Neural cell (in vitro differentiated cells): ENCODE results near the gene CARD19. TPM values are rescaled to one million over a fixed set of nuclear protein-coding genes. Genes with fewer than 3 reads are reported as not detected.

Experiments used
- H2AFZ ChIP-seq: fragments of 200-600, 300-800 bp; sonication (generic), shearing (Covaris generic); 2 replicates; pipeline ENCODE4 v1.6.0; 2014; ENCODE audit warnings: low read depth, mild to moderate bottlenecking, antibody characterized with exemption, low read length, moderate library complexity
- H3F3A ChIP-seq: fragments of 200-600 bp; shearing (Covaris generic); 2 replicates; pipeline ENCODE4 v1.6.1; 2016; ENCODE audit warnings: mild to moderate bottlenecking, moderate library complexity, mixed read lengths, antibody characterized with exemption, low read length; ENCODE audit not compliant: insufficient read depth, poor library complexity, severe bottlenecking
- H3K27ac ChIP-seq: fragments of 200-600, 300-800 bp; sonication (generic), shearing (Covaris generic); 2 replicates; pipeline ENCODE4 v1.5.1; 2014; ENCODE audit warnings: mild to moderate bottlenecking, low read length, moderate library complexity
- H3K27me3 ChIP-seq: fragments of 300-800, 200-600 bp; sonication (generic), shearing (Covaris generic); 2 replicates; pipeline ENCODE4 v1.6.0; 2014; ENCODE audit warnings: mild to moderate bottlenecking, low read depth, low read length, moderate library complexity; ENCODE audit not compliant: insufficient read depth
- H3K36me3 ChIP-seq: fragments of 300-800, 200-600 bp; sonication (generic), shearing (Covaris generic); 2 replicates; pipeline ENCODE4 v1.5.1; 2014; ENCODE audit warnings: mild to moderate bottlenecking, antibody characterized with exemption, low read length, moderate library complexity; ENCODE audit not compliant: insufficient read depth
- H3K4me2 ChIP-seq: fragments of 300-800, 200-600 bp; sonication (generic), shearing (Covaris generic); 2 replicates; pipeline ENCODE4 v1.6.0; 2014; ENCODE audit warnings: mild to moderate bottlenecking, low read length
- H3K4me3 ChIP-seq: fragments of 300-800, 200-600 bp; sonication (generic), shearing (Covaris generic); 2 replicates; pipeline ENCODE4 v1.5.1; 2014; ENCODE audit warnings: mild to moderate bottlenecking, low read length, moderate library complexity
- H3K79me2 ChIP-seq: fragments of 200-600 bp; shearing (Covaris generic); replicated peaks from 2 replicates; pipeline ENCODE4 v1.6.0; 2014; ENCODE audit warnings: mild to moderate bottlenecking, low read length, moderate library complexity; ENCODE audit not compliant: insufficient read depth
- H3K9ac ChIP-seq: fragments of 300-800, 200-600 bp; sonication (generic), shearing (Covaris generic); 2 replicates; pipeline ENCODE4 v1.6.1; 2016; ENCODE audit warnings: mild to moderate bottlenecking, low read length, mixed read lengths
- H3K9me2 ChIP-seq: fragments of 200-600 bp; shearing (Covaris generic); 2 replicates; pipeline ENCODE4 v1.6.1; 2016; ENCODE audit warnings: mild to moderate bottlenecking, low read length, mixed read lengths; ENCODE audit not compliant: insufficient read depth
- H3K9me3 ChIP-seq: fragments of 200-600, 300-800 bp; sonication (generic), shearing (Covaris generic); 2 replicates; pipeline ENCODE4 v1.6.1; 2016; ENCODE audit warnings: mild to moderate bottlenecking, mixed run types, low read length, moderate library complexity, mixed read lengths
- H4K20me1 ChIP-seq: fragments of 200-600 bp; shearing (Covaris generic); 2 replicates; pipeline ENCODE4 v1.6.1; 2016; ENCODE audit warnings: mild to moderate bottlenecking, mixed run types; ENCODE audit not compliant: insufficient read depth
- EP300 ChIP-seq: fragments of 450-650 bp; conservative IDR thresholded peaks from 2 replicates; pipeline ENCODE4 v1.6.1; 2014; ENCODE audit warnings: antibody characterized with exemption, mild to moderate bottlenecking, moderate library complexity; ENCODE audit not compliant: poor library complexity, severe bottlenecking
- EZH2 ChIP-seq: fragments of 200-600, 300-800 bp; shearing (Covaris generic), sonication (generic); IDR thresholded peaks from 2 replicates; pipeline ENCODE4 v1.6.1; 2014; ENCODE audit warnings: antibody characterized with exemption, low read length, borderline replicate concordance, mild to moderate bottlenecking; ENCODE audit not compliant: insufficient read depth, poor library complexity, severe bottlenecking
- MXI1 ChIP-seq: fragments of 450-650 bp; conservative IDR thresholded peaks from 2 replicates; pipeline ENCODE4 v1.6.1; 2014; ENCODE audit warnings: antibody characterized with exemption, mild to moderate bottlenecking; ENCODE audit not compliant: poor library complexity, severe bottlenecking
- POLR2AphosphoS5 ChIP-seq: IDR thresholded peaks from 2 replicates; pipeline ENCODE4 v1.6.1; 2012
- RAD21 ChIP-seq: fragments of 450-650 bp; conservative IDR thresholded peaks from 2 replicates; pipeline ENCODE4 v1.6.1; 2014; ENCODE audit warnings: antibody characterized with exemption, mild to moderate bottlenecking, moderate library complexity
- REST ChIP-seq: IDR thresholded peaks from 2 replicates; pipeline ENCODE4 v1.6.1; 2012; ENCODE audit warnings: borderline replicate concordance
- SMC3 ChIP-seq: fragments of 450-650 bp; conservative IDR thresholded peaks from 2 replicates; pipeline ENCODE4 v1.6.1; 2014; ENCODE audit warnings: antibody characterized with exemption, mild to moderate bottlenecking, moderate library complexity; ENCODE audit not compliant: poor library complexity
- TAF1 ChIP-seq: IDR thresholded peaks from 2 replicates; pipeline ENCODE4 v1.6.1; 2012; ENCODE audit warnings: low read depth
- polyA plus RNA-seq: library from polyadenylated mRNA; depleted of rRNA; stranded (reverse); fragments of >200 nt; gene quantifications from 2 replicates; pipeline ENCODE4 v1.2.3, GENCODE V29; 2014
- TF ChIP-seq, protein P1 (sequence below): fragments of 450-650 bp; IDR thresholded peaks from 2 replicates; pipeline ENCODE4 v1.5.1; 2014; ENCODE audit warnings: antibody characterized with exemption, mild to moderate bottlenecking, moderate library complexity; ENCODE audit not compliant: poor library complexity, severe bottlenecking

Gene CARD19
- polyA plus RNA-seq, 1 donor from 2014 or later: 66.7 TPM

- Histone ChIP-seq H3K9me2 (no peaks in the 10 kb centered on the region), H3K27ac (no peak overlapping the region), H3K4me2 (peak overlapping the region; percentile 62), H3K36me3 (no peaks in the 10 kb centered on the region), H4K20me1 (no peaks in the 10 kb centered on the region), H3K9me3 (no peaks in the 10 kb centered on the region), H3K9ac (peak overlapping the region; percentile 67), H2AFZ (no peak overlapping the region), H3K79me2 (no peaks in the 10 kb centered on the region), H3K4me3 (peak overlapping the region; percentile 85), H3K27me3 (no peaks in the 10 kb centered on the region), H3F3A (no peaks in the 10 kb centered on the region)
- TF ChIP-seq MXI1 (no peak), REST (no peak), EZH2 (no peak), TAF1 (no peak), POLR2AphosphoS5 (no peak), EP300 (no peak), RAD21 (no peak), SMC3 (no peak)
- TF ChIP-seq, protein P1, sequence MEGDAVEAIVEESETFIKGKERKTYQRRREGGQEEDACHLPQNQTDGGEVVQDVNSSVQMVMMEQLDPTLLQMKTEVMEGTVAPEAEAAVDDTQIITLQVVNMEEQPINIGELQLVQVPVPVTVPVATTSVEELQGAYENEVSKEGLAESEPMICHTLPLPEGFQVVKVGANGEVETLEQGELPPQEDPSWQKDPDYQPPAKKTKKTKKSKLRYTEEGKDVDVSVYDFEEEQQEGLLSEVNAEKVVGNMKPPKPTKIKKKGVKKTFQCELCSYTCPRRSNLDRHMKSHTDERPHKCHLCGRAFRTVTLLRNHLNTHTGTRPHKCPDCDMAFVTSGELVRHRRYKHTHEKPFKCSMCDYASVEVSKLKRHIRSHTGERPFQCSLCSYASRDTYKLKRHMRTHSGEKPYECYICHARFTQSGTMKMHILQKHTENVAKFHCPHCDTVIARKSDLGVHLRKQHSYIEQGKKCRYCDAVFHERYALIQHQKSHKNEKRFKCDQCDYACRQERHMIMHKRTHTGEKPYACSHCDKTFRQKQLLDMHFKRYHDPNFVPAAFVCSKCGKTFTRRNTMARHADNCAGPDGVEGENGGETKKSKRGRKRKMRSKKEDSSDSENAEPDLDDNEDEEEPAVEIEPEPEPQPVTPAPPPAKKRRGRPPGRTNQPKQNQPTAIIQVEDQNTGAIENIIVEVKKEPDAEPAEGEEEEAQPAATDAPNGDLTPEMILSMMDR: no peak
These were observed 37.1 kb downstream of the CARD19 start for GRCh38 chr9:93132946-93133680.

DNA sequence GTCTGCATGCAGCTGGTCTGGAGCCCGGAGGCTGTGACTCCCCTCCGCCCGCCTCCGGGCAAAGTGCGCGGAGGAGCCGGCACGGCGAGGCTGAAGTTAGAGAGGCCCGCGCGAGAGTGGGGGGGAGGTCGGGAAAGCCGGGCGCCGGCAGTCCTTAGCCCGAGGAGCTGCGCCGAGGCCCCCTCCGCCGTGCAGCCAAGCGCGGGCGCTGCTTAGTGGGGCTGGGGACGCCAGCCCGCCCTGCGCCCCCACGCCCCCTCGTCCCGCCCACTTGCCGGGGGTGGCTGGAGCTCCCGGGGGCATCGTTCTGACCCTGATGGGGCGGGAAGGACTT, 37.6 kb downstream of the CARD19 start:
- no peaks in the 10 kb centered on the region for H3K36me3 ChIP-seq
- peak overlapping the region; percentile 67 for H3K9ac ChIP-seq
- no peaks in the 10 kb centered on the region for H4K20me1 ChIP-seq
- no peak overlapping the region for H3K27ac ChIP-seq
- TF ChIP-seq SMC3: no peak
- TF ChIP-seq REST: no peak
- peak overlapping the region; percentile 65 for H2AFZ ChIP-seq
- no peaks in the 10 kb centered on the region for H3K79me2 ChIP-seq
- no peaks in the 10 kb centered on the region for H3F3A ChIP-seq
- no peaks in the 10 kb centered on the region for H3K9me3 ChIP-seq
- peak overlapping the region; percentile 62 for H3K4me2 ChIP-seq
- peak overlapping the region; percentile 85 for H3K4me3 ChIP-seq
- no peaks in the 10 kb centered on the region for H3K9me2 ChIP-seq
- no peaks in the 10 kb centered on the region for H3K27me3 ChIP-seq
